Breast epithelium (tissue), 4 donors: Measurements from ENCODE around the gene TCHHL1. TPM values are rescaled to one million over a fixed set of nuclear protein-coding genes. Genes with fewer than 3 reads are reported as not detected.
A peak's percentile ranks its signal among the peaks of the same experiment; 100 is the strongest.

Experiments
- DNase-seq, 2 donors: peaks; one replicate each; pipeline ENCODE4 v3.0.0-alpha.2; 2019; ENCODE audit warnings: low spot score in 2 of 2
- H3K27ac ChIP-seq, 2 donors: fragments of 200-600 bp; sonication (generic) in 1 of 2; one replicate each; pipeline ENCODE4 v1.5.1; 2016 to 2019; ENCODE audit warnings: mild to moderate bottlenecking in 1 of 2
- H3K27me3 ChIP-seq, 2 donors: fragments of 200-600 bp; sonication (generic) in 1 of 2; one replicate each; pipeline versions ENCODE4 v1.5.1 to v1.6.0; 2017 to 2019; ENCODE audit warnings: control low read depth in 1 of 2, mild to moderate bottlenecking in 1 of 2
- H3K36me3 ChIP-seq: fragments of 200-600 bp; one replicate; pipeline ENCODE4 v1.5.1; 2019
- H3K4me1 ChIP-seq, 2 donors: fragments of 200-600 bp; sonication (generic); one replicate each; pipeline ENCODE4 v1.5.1; 2016 to 2019; ENCODE audit warnings: control low read depth in 1 of 2
- H3K4me3 ChIP-seq, 3 donors: fragments of 200-600 bp; sonication (generic); 1 replicate in 2 of 3; 2 replicates in 1 of 3; pipeline ENCODE4 v1.5.1; 2016 to 2019; ENCODE audit warnings: mild to moderate bottlenecking in 3 of 3, moderate library complexity in 2 of 3
- H3K9me3 ChIP-seq, 2 donors: fragments of 200-600 bp; sonication (generic) in 1 of 2; one replicate each; pipeline ENCODE4 v1.5.1; 2016 to 2019; ENCODE audit warnings: control low read depth in 1 of 2
- POLR2A ChIP-seq: fragments of 450-650 bp; IDR thresholded peaks from one replicate; pipeline ENCODE4 v1.6.1; 2016; ENCODE audit warnings: antibody characterized with exemption, mild to moderate bottlenecking, moderate library complexity
- POLR2AphosphoS5 ChIP-seq, 3 donors: sonication (generic); formaldehyde crosslinking; IDR thresholded peaks; one replicate each; pipeline ENCODE4 v1.6.1; 2017; ENCODE audit warnings: antibody characterized with exemption in 3 of 3
- intact Hi-C: fragments of 100-400 bp; cut with DNase I; formaldehyde crosslinking; loops from one replicate; pipeline ENCODE4 v1.15.1; 2023; ENCODE audit warnings: low total_unique reads
- total RNA-seq, 3 donors: library from RNA; depleted of rRNA; stranded (reverse); fragments of >200 nt; gene quantifications; one replicate each; pipeline ENCODE4 v1.1.0, GENCODE V29; 2016
- TF ChIP-seq, protein P1 (sequence below), 3 donors: fragments of 450-650 bp; IDR thresholded peaks; one replicate each; pipeline ENCODE4 v1.5.1; 2016 to 2017; ENCODE audit warnings: antibody characterized with exemption in 3 of 3, mild to moderate bottlenecking in 3 of 3, moderate library complexity in 3 of 3

Gene TCHHL1
- total RNA-seq, 3 donors from 2014 or later: not detected

DNA sequence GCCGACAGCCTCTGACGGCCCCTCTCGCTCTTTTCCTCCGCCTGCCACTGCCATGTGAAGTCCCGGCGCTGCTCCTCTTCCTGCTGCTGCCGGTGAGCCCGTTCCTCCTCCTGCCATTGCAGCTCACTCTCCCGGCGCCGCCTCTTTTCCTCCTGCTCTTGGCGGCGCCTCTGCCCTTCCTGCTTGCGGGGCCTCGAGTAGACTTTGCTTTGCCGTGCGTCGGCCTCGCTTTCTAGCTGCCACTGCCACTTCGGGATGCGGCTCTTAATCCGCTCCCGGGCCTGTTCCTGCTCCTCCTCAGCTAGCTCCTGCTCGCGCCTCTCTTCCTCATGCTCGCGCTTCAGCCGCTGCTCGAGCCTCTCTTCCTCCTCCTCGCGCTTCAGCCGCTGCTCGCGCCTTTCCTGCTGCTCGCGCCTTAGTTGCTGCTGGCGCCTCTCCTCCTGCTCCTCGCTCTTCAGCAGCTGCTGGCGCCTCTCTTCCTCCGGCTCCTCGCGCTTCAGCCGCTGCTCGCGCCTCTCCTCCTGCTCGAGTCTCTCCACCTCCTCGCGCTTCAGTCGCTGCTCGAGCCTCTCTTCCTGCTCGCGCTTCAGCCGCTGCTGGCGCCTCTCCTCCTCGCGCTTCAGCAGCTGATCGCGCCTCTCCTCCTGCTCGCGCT lies 22.1 kb upstream of the TCHHL1 start:
- intact Hi-C loops: no loop called here
- DNase-seq: no peak

GRCh38 chr1:152110365-152110859 lies 21.5 kb upstream of the TCHHL1 start:
- Histone ChIP-seq H3K4me3 (peak overlapping the region; percentile 44 to 67 (median 48)), H3K36me3 (no peaks in the 10 kb centered on the region), H3K4me1 (peaks cover 0 to 10% of the 10 kb centered on the region in 2 donors), H3K27me3 (peaks cover 6 to 96% of the 10 kb centered on the region in 2 donors), H3K9me3 (no peaks in the 10 kb centered on the region), H3K27ac (no peak overlapping the region)
- DNase-seq: no peak
- TF ChIP-seq POLR2AphosphoS5 (IDR thresholded peaks at IDR 0.05) (no peak), POLR2A (no peak)
- TF ChIP-seq, protein P1, sequence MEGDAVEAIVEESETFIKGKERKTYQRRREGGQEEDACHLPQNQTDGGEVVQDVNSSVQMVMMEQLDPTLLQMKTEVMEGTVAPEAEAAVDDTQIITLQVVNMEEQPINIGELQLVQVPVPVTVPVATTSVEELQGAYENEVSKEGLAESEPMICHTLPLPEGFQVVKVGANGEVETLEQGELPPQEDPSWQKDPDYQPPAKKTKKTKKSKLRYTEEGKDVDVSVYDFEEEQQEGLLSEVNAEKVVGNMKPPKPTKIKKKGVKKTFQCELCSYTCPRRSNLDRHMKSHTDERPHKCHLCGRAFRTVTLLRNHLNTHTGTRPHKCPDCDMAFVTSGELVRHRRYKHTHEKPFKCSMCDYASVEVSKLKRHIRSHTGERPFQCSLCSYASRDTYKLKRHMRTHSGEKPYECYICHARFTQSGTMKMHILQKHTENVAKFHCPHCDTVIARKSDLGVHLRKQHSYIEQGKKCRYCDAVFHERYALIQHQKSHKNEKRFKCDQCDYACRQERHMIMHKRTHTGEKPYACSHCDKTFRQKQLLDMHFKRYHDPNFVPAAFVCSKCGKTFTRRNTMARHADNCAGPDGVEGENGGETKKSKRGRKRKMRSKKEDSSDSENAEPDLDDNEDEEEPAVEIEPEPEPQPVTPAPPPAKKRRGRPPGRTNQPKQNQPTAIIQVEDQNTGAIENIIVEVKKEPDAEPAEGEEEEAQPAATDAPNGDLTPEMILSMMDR (IDR thresholded peaks at IDR 0.05): no peak
- intact Hi-C loops: no loop called here

More for the DNA sequence above, 22.1 kb upstream of the TCHHL1 start:
- no peaks in the 10 kb centered on the region for H3K9me3 ChIP-seq
- no peaks in the 10 kb centered on the region for H3K36me3 ChIP-seq
- H3K27me3 ChIP-seq: peaks cover 6 to 96% of the 10 kb centered on the region in 2 donors
- peak overlapping the region; percentile 44 to 67 (median 48) for H3K4me3 ChIP-seq
- peaks cover 0 to 10% of the 10 kb centered on the region in 2 donors for H3K4me1 ChIP-seq
- TF ChIP-seq POLR2AphosphoS5 (IDR thresholded peaks at IDR 0.05) (no peak), POLR2A (no peak)
- TF ChIP-seq, protein P1 (IDR thresholded peaks at IDR 0.05): no peak
- no peak overlapping the region for H3K27ac ChIP-seq

DNA sequence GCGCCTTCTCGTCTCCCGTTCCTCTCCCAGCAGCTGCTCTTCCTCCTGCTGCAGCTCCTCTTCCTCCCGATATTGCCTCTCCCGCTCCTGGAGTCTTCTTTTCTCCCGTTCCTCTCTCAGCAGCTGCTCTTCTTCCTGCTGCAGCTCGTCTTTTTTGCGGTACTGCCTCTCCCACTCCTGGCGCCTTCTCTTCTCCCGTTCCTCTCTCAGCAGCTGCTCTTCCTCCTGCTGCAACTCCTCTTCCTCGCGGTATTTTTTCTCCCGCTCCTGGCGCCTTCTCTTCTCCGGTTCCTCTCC lies 21.1 kb upstream of the TCHHL1 start:
- Histone ChIP-seq H3K4me1 (peaks cover 0 to 10% of the 10 kb centered on the region in 2 donors), H3K4me3 (peak overlapping the region; percentile 44 to 67 (median 48)), H3K9me3 (no peaks in the 10 kb centered on the region), H3K36me3 (no peaks in the 10 kb centered on the region), H3K27me3 (peaks cover 6 to 96% of the 10 kb centered on the region in 2 donors), H3K27ac (no peak overlapping the region)
- intact Hi-C loops: no loop called here
- TF ChIP-seq, protein P1 (IDR thresholded peaks at IDR 0.05): no peak
- TF ChIP-seq POLR2A: no peak
- DNase-seq: no peak

- Histone ChIP-seq H3K36me3 (no peaks in the 10 kb centered on the region), H3K4me3 (peak overlapping the region; percentile 44 to 67 (median 48)), H3K4me1 (peaks cover 0 to 10% of the 10 kb centered on the region in 2 donors), H3K9me3 (no peaks in the 10 kb centered on the region), H3K27ac (no peak overlapping the region), H3K27me3 (peaks cover 6 to 96% of the 10 kb centered on the region in 2 donors)
- no peak for TF ChIP-seq POLR2A
- TF ChIP-seq POLR2AphosphoS5 (IDR thresholded peaks at IDR 0.05): no peak
- TF ChIP-seq, protein P1 (IDR thresholded peaks at IDR 0.05): no peak
- no peak for DNase-seq
- intact Hi-C loops: no loop called here
Measured at GRCh38 chr1:152109231-152109997, 20.6 kb upstream of the TCHHL1 start.

DNA sequence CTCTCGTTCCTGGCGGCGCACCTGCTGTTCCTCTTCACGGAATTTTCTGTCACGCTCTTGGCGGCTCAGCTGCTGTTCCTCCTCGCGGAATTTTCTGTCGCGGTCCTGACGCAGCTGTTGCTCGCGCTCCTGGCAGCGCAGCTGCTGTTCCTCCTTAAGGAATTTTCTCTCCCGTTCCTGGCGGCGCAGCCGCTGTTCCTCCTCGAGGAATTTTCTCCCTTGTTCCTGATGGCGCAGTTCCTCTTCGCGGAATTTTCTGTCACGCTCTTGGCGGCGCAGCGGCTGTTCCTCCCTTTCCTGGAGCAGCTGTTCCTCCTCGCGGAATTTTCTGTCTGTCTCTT lies 20.0 kb upstream of the TCHHL1 start:
- H3K27me3 ChIP-seq: peaks cover 6 to 95% of the 10 kb centered on the region in 2 donors
- H3K4me1 ChIP-seq: peaks cover 0 to 10% of the 10 kb centered on the region in 2 donors
- H3K9me3 ChIP-seq: no peaks in the 10 kb centered on the region
- no peak for DNase-seq
- no peak overlapping the region for H3K27ac ChIP-seq
- TF ChIP-seq, protein P1 (IDR thresholded peaks at IDR 0.05): no peak
- TF ChIP-seq POLR2AphosphoS5 (IDR thresholded peaks at IDR 0.05) (no peak), POLR2A (no peak)
- H3K4me3 ChIP-seq: peak overlapping the region; percentile 44 to 67 (median 48)
- intact Hi-C loops: no loop called here
- no peaks in the 10 kb centered on the region for H3K36me3 ChIP-seq
